ENCODE data around the gene SMPX. TPM values are rescaled to one million over a fixed set of nuclear protein-coding genes. Genes with fewer than 3 reads are reported as not detected.

The SMPX gene
- total and polyA plus RNA-seq, 9 of the 15 experiments (the other 6 are each of a cell fraction or from before 2014, with no cell fraction given), result not detected

DNA sequence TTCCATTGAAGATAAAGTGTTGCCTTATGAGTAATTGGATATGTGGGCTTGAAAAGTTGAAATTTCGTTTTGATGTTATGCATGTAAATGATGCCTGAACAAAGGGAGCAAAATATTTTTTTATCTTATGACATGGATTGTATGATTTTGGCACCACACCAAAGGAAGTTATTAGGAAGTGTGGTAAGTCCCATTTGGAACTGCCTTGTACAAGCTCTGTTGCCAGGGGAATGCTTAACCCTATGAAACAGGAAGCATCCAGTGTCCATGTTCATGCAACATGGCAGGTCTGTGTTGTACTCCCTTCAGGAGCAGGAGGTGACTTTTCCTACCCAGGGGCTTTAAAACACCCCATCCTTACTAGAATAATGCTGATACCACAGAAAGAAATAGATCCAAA lies 13.2 kb downstream of the SMPX start (continued):
- TF ChIP-seq ERF (CRISPR knock-in tag; IDR thresholded peaks at IDR 0.05), result no peak
- no peak for TF ChIP-seq PRMT5 (CRISPR knock-in tag; IDR thresholded peaks at IDR 0.05)
- no peak for TF ChIP-seq MYC (IDR thresholded peaks at IDR 0.05; ENCODE audit: low read depth, low read length)
- no peak for TF ChIP-seq MYC (CRISPR knock-in tag; IDR thresholded peaks at IDR 0.05; ENCODE audit: borderline replicate concordance, low read depth)
- TF ChIP-seq ZC3H8 (IDR thresholded peaks at IDR 0.05), result no peak
- no peak for TF ChIP-seq NR3C1 (CRISPR knock-in tag; IDR thresholded peaks at IDR 0.05)
- TF ChIP-seq ZNF511 (CRISPR knock-in tag; IDR thresholded peaks at IDR 0.05), result no peak
- no peak for TF ChIP-seq ZNF778 (CRISPR knock-in tag; IDR thresholded peaks at IDR 0.05)
- no peak for TF ChIP-seq RFX7 (CRISPR knock-in tag; IDR thresholded peaks at IDR 0.05)
- no peak for TF ChIP-seq GTF2A2 (tag; IDR thresholded peaks at IDR 0.05)
- TF ChIP-seq SPI1 (IDR thresholded peaks at IDR 0.05; ENCODE audit: borderline replicate concordance, low read depth, low read length), result no peak

- no peaks in the 10 kb centered on the region for H3K79me2 ChIP-seq (ENCODE audit: control insufficient read depth, insufficient read depth, low read length)
Measured at GRCh38 chrX:21744060-21744459, 13.9 kb downstream of the SMPX start.

More at GRCh38 chrX:21744060-21744459, 13.9 kb downstream of the SMPX start:
- Histone ChIP-seq H3K27ac (ENCODE audit: extremely low read depth, low read depth, low read length) (no peak overlapping the region), H3K36me3 (ENCODE audit: control insufficient read depth, insufficient read depth, low read length) (no peaks in the 10 kb centered on the region), H3K27me3 (ENCODE audit: control insufficient read depth in 2 of 2, insufficient read depth in 2 of 2, low read length in 2 of 2) (no peaks in the 10 kb centered on the region), H3K9ac (ENCODE audit: insufficient read depth in 1 of 2, low read depth in 2 of 2, low read length in 2 of 2) (no peak overlapping the region), H3K4me3 (no peak overlapping the region), H3K4me2 (ENCODE audit: insufficient read depth, low read length) (no peak overlapping the region), H3K9me1 (ENCODE audit: control insufficient read depth, insufficient read depth, low read length) (no peaks in the 10 kb centered on the region), H3K9me3 (replicated peaks; ENCODE audit: control insufficient read depth, insufficient read depth, low read depth, low read length) (no peaks in the 10 kb centered on the region), H3K4me1 (replicated peaks in 1 of 2; ENCODE audit: control insufficient read depth in 2 of 2, insufficient read depth in 2 of 2, low read length in 2 of 2) (no peaks in the 10 kb centered on the region), H2AFZ (ENCODE audit: low read depth, low read length) (no peak overlapping the region), H4K20me1 (replicated peaks; ENCODE audit: control insufficient read depth, insufficient read depth, low read length) (no peaks in the 10 kb centered on the region)
- ChIA-PET CTCF (ENCODE audit: low intra/inter-chr PET ratio) (no interaction called here), POLR2A (no interaction called here)
- TF ChIP-seq FUS (optimal IDR thresholded peaks at IDR 0.05; ENCODE audit: low read depth, low read length) (no peak), DDX20 (tag; IDR thresholded peaks at IDR 0.05; ENCODE audit: low read depth) (no peak), MTF1 (CRISPR knock-in tag; IDR thresholded peaks at IDR 0.05; ENCODE audit: borderline replicate concordance) (no peak), FOSL1 (tag; conservative IDR thresholded peaks at IDR 0.05) (no peak), MTA3 (IDR thresholded peaks at IDR 0.05; ENCODE audit: borderline replicate concordance) (no peak), DIDO1 (tag; IDR thresholded peaks at IDR 0.05; ENCODE audit: low read depth) (no peak)
- WGBS (ENCODE audit: insufficient coverage, low coverage, missing lambda C conversion rate), result 0% methylated on average over 3 of the region's 3 CpGs
- FAIRE-seq (no peak), ATAC-seq (no peak), DNase-seq (ENCODE audit: extremely low read depth in 1 of 4, low spot score in 3 of 4) (no peak)
- no TSS peak for BruUV-seq (replicated peaks)
- intact Hi-C loops (cut with micrococcal nuclease), result no loop called here
- in situ Hi-C loops (cut with MboI), result loop anchor here (5.0 kb wide), 1 partner anchor 1212 kb away; no protein-coding TSS in a partner anchor

All from K562 (cell line).